Measurements from ENCODE around the gene KMO.

GRCh38 chr1:241631674-241632073, 99.5 kb downstream of the KMO start:
- TF ChIP-seq POLR2AphosphoS5 (IDR thresholded peaks at IDR 0.05; ENCODE audit: low read depth, low read length) (no peak), RFX5 (IDR thresholded peaks at IDR 0.05; ENCODE audit: borderline replicate concordance, low read depth, low read length) (no peak), HDAC2 (IDR thresholded peaks at IDR 0.05; ENCODE audit: borderline replicate concordance in 1 of 2, low read depth in 2 of 2, low read length in 2 of 2) (no peak), CEBPB (IDR thresholded peaks at IDR 0.05; ENCODE audit: low read depth, low read length) (no peak)
